DOHH2 (cell line): Measurements from ENCODE around the gene MRPL1.

Experiments
- H3F3A ChIP-seq: fragments of 200-600 bp; sonication (generic), shearing (Covaris generic); 2 replicates; pipeline ENCODE4 v1.6.0; 2016; ENCODE audit warnings: antibody characterized with exemption, mild to moderate bottlenecking; ENCODE audit not compliant: control insufficient read depth, insufficient read depth
- H3K27ac ChIP-seq: fragments of 200-600 bp; sonication (generic); 2 replicates; pipeline ENCODE4 v1.5.1; 2014; ENCODE audit warnings: low read depth, mild to moderate bottlenecking, low read length, moderate library complexity
- H3K27me3 ChIP-seq: fragments of 200-600 bp; sonication (generic); 2 replicates; pipeline ENCODE4 v1.6.1; 2014; ENCODE audit warnings: mild to moderate bottlenecking, low read length, mixed read lengths; ENCODE audit not compliant: control insufficient read depth
- H3K36me3 ChIP-seq: fragments of 200-600 bp; sonication (generic); 2 replicates; pipeline ENCODE4 v1.6.1; 2014; ENCODE audit warnings: mild to moderate bottlenecking, low read length, moderate library complexity, mixed read lengths; ENCODE audit not compliant: control insufficient read depth
- H3K4me1 ChIP-seq: fragments of 200-600 bp; sonication (generic); 2 replicates; pipeline ENCODE4 v1.6.1; 2014; ENCODE audit warnings: mild to moderate bottlenecking, low read length, mixed read lengths; ENCODE audit not compliant: control insufficient read depth
- H3K4me2 ChIP-seq: fragments of 200-600 bp; sonication (generic); 2 replicates; pipeline ENCODE4 v1.6.0; 2014; ENCODE audit warnings: mild to moderate bottlenecking, low read length, moderate library complexity
- H3K4me3 ChIP-seq: fragments of 200-600 bp; sonication (generic); 2 replicates; pipeline ENCODE4 v1.5.1; 2014; ENCODE audit warnings: mild to moderate bottlenecking, low read length, mixed read lengths
- H3K79me2 ChIP-seq: fragments of 200-600 bp; sonication (generic); 2 replicates; pipeline ENCODE4 v1.6.1; 2014; ENCODE audit warnings: mild to moderate bottlenecking, low read length, mixed read lengths; ENCODE audit not compliant: control insufficient read depth
- H3K9me2 ChIP-seq: fragments of 200-600 bp; sonication (generic); replicated peaks from 2 replicates; pipeline ENCODE4 v1.6.1; 2014; ENCODE audit warnings: mild to moderate bottlenecking, low read length, mixed read lengths; ENCODE audit not compliant: control insufficient read depth
- H3K9me3 ChIP-seq: fragments of 200-600 bp; sonication (generic); 2 replicates; pipeline ENCODE4 v1.6.1; 2014; ENCODE audit warnings: antibody characterized with exemption, low read length, mixed read lengths; ENCODE audit not compliant: control insufficient read depth, insufficient read depth
- H4K20me1 ChIP-seq: fragments of 200-600 bp; sonication (generic); 2 replicates; pipeline ENCODE4 v1.6.0; 2014; ENCODE audit warnings: low read depth, mild to moderate bottlenecking, antibody characterized with exemption, low read length, moderate library complexity; ENCODE audit not compliant: control insufficient read depth, insufficient read depth
- CTCF ChIP-seq: fragments of 200-600 bp; sonication (generic); IDR thresholded peaks from one replicate; pipeline ENCODE4 v1.5.1; 2014; ENCODE audit warnings: antibody characterized with exemption, mild to moderate bottlenecking, low read depth, low read length; ENCODE audit not compliant: poor library complexity, severe bottlenecking
- EZH2phosphoT487 ChIP-seq: fragments of 200-600 bp; sonication (generic); IDR thresholded peaks from 2 replicates; pipeline ENCODE4 v1.6.1; 2017; ENCODE audit warnings: borderline replicate concordance, mild to moderate bottlenecking, antibody characterized with exemption, low read length, moderate library complexity, mixed read lengths

MRPL1 gene

DNA sequence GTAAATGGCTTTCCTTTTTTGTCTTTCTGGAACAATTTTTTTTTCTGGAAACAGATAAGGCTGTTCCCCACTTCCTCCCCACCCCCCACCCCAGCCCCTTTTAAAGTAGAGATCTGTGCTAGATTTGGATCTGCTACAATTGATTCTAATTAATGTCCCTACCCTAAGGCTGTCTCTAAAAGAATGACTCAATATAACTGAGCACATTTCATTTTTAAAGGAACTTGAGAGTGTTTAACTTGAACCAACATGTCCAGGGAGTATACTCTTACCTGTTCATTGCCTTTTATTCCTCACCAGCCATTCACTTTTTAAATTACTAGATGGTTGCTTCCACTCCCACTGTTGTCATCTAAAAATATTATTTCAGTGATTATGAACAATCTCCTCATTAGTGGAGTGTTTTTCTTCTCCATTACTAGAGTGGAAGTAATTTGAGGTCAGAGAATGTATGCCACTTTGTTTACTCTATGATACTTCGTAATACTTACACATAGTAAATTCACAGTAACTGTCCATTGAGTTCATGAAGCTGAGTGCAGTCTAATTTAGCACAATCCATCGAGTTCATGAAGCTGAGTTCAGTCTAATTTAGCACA is 29.4 kb upstream of the MRPL1 start:
- Histone ChIP-seq H3F3A (no peaks in the 10 kb centered on the region), H3K4me2 (no peak overlapping the region), H3K36me3 (no peaks in the 10 kb centered on the region), H3K4me1 (peaks cover 5% of the 10 kb centered on the region), H4K20me1 (no peaks in the 10 kb centered on the region), H3K79me2 (no peaks in the 10 kb centered on the region), H3K4me3 (no peak overlapping the region), H3K27me3 (no peaks in the 10 kb centered on the region), H3K9me2 (no peaks in the 10 kb centered on the region), H3K9me3 (no peaks in the 10 kb centered on the region), H3K27ac (no peak overlapping the region)
- TF ChIP-seq CTCF (no peak), EZH2phosphoT487 (no peak)

DNA sequence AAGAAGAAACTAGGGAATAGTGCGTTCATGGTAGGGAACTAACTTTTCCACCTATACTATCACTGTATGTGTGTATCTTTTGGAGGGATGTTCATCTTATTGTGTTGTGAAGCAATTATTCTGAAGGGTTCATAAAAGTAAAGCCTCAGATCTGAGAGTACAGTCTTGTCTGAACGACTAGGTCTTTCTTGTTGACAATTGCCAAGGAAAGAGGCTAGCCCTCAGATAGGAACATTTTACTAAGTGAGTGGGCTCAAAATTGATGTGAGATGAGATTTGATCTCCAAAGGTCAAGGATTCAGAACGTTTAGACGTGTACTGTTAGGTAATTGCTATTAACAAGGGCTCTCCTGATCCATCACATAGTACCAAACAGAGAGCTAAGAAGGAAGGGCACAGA is 28.2 kb upstream of the MRPL1 start:
- Histone ChIP-seq H4K20me1 (no peaks in the 10 kb centered on the region), H3K4me2 (no peak overlapping the region), H3K9me2 (no peaks in the 10 kb centered on the region), H3F3A (no peaks in the 10 kb centered on the region), H3K27ac (no peak overlapping the region), H3K79me2 (no peaks in the 10 kb centered on the region), H3K27me3 (no peaks in the 10 kb centered on the region), H3K9me3 (no peaks in the 10 kb centered on the region), H3K4me1 (no peaks in the 10 kb centered on the region), H3K36me3 (no peaks in the 10 kb centered on the region), H3K4me3 (no peak overlapping the region)
- TF ChIP-seq EZH2phosphoT487 (no peak), CTCF (no peak)

GRCh38 chr4:77843628-77844027 is 19.0 kb upstream of the MRPL1 start:
- H4K20me1 ChIP-seq, result no peaks in the 10 kb centered on the region
- H3K4me3 ChIP-seq, result no peak overlapping the region
- no peaks in the 10 kb centered on the region for H3K9me2 ChIP-seq
- H3F3A ChIP-seq, result no peaks in the 10 kb centered on the region
- H3K27ac ChIP-seq, result no peak overlapping the region
- H3K36me3 ChIP-seq, result no peaks in the 10 kb centered on the region
- no peak overlapping the region for H3K4me2 ChIP-seq
- no peaks in the 10 kb centered on the region for H3K4me1 ChIP-seq
- no peak for TF ChIP-seq EZH2phosphoT487
- TF ChIP-seq CTCF, result no peak
- no peaks in the 10 kb centered on the region for H3K79me2 ChIP-seq
- H3K27me3 ChIP-seq, result no peaks in the 10 kb centered on the region
- H3K9me3 ChIP-seq, result no peaks in the 10 kb centered on the region
